ENCODE measurements around the gene EFCAB5.
"Not testable (repeated sequence)": the region's sequence is repeated elsewhere in the genome, so short reads cannot be mapped to it uniquely, and the experiment has no call there.

Gene EFCAB5

DNA sequence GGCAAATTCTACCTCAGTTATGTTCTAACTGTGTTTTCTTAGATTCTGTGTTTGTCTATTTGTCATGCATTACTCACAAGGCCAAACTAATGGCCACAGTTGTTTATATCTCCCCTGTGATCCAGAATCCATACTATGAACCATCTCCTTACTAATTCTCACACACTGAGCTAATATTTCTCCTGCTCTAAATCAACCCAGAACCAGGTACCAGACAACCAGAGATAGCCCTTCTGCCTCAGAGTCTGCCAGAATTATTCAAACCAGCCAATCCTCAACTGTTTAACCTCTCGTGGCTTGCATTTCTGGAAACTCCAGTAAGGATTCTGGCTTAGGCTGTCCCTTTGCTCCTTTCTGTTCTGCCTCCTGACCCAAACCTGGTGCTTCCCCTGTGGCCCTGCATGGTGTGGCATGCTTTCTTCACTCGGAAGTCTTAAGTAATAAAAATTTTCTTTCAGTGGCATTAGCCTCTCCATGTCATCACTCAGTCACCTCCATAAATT lies 59.4 kb downstream of the EFCAB5 start:
- H3K79me2 ChIP-seq (ENCODE audit: insufficient read depth, low read depth) = no peaks in the 10 kb centered on the region
- no peaks in the 10 kb centered on the region for H4K20me1 ChIP-seq (ENCODE audit: insufficient read depth)
- H2AFZ ChIP-seq (ENCODE audit: low read depth) = peak overlapping the region; percentile 3; the same call in 1 of the 2 replicates
- no peaks in the 10 kb centered on the region for H3K36me3 ChIP-seq (ENCODE audit: insufficient read depth)
- no peaks in the 10 kb centered on the region for H3K27me3 ChIP-seq (ENCODE audit: insufficient read depth, low read depth)
- H3K4me3 ChIP-seq (IDR thresholded peaks at IDR 0.05; ENCODE audit: insufficient read depth, low read depth, low read length) = no peak overlapping the region
- peak overlapping the region; percentile 6; the same call in 1 of the 2 replicates for H3K4me2 ChIP-seq
- no peak overlapping the region for H3K9ac ChIP-seq
- H3K27ac ChIP-seq = no peak overlapping the region
- TF ChIP-seq, protein P1, sequence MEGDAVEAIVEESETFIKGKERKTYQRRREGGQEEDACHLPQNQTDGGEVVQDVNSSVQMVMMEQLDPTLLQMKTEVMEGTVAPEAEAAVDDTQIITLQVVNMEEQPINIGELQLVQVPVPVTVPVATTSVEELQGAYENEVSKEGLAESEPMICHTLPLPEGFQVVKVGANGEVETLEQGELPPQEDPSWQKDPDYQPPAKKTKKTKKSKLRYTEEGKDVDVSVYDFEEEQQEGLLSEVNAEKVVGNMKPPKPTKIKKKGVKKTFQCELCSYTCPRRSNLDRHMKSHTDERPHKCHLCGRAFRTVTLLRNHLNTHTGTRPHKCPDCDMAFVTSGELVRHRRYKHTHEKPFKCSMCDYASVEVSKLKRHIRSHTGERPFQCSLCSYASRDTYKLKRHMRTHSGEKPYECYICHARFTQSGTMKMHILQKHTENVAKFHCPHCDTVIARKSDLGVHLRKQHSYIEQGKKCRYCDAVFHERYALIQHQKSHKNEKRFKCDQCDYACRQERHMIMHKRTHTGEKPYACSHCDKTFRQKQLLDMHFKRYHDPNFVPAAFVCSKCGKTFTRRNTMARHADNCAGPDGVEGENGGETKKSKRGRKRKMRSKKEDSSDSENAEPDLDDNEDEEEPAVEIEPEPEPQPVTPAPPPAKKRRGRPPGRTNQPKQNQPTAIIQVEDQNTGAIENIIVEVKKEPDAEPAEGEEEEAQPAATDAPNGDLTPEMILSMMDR (conservative IDR thresholded peaks at IDR 0.05; ENCODE audit: low read depth, low read length) = no peak
- no peaks in the 10 kb centered on the region for H3K4me1 ChIP-seq (ENCODE audit: low read depth, poor library complexity, severe bottlenecking)

DNA sequence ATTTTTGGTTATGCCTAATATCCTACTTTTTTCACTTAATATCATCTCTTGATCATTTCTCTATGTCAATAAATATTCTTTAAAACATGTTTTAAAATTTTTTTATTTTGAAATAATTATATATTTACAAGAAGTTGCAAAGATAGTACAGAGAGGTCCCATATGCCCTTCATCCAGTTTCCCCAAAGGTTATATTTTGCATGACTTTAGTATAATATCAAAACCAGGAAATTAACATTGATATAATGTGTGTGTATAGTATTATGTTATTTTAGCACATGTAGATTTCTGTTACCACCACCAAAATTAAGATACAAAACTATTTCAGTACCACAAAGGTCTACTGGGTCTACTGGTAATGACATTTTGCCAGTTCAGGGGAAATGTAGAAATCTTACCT lies 60.7 kb downstream of the EFCAB5 start:
- no peaks in the 10 kb centered on the region for H4K20me1 ChIP-seq (ENCODE audit: insufficient read depth)
- no peak overlapping the region for H3K9ac ChIP-seq
- H3K4me1 ChIP-seq (ENCODE audit: low read depth, poor library complexity, severe bottlenecking) = no peaks in the 10 kb centered on the region
- no peak overlapping the region for H2AFZ ChIP-seq (ENCODE audit: low read depth)
- no peaks in the 10 kb centered on the region for H3K27me3 ChIP-seq (ENCODE audit: insufficient read depth, low read depth)
- H3K79me2 ChIP-seq (ENCODE audit: insufficient read depth, low read depth) = no peaks in the 10 kb centered on the region
- no peak overlapping the region for H3K4me2 ChIP-seq
- no peak overlapping the region for H3K27ac ChIP-seq
- TF ChIP-seq, protein P1 (conservative IDR thresholded peaks at IDR 0.05; ENCODE audit: low read depth, low read length) = no peak
- no peaks in the 10 kb centered on the region for H3K36me3 ChIP-seq (ENCODE audit: insufficient read depth)
- no peak overlapping the region for H3K4me3 ChIP-seq (IDR thresholded peaks at IDR 0.05; ENCODE audit: insufficient read depth, low read depth, low read length)

DNA sequence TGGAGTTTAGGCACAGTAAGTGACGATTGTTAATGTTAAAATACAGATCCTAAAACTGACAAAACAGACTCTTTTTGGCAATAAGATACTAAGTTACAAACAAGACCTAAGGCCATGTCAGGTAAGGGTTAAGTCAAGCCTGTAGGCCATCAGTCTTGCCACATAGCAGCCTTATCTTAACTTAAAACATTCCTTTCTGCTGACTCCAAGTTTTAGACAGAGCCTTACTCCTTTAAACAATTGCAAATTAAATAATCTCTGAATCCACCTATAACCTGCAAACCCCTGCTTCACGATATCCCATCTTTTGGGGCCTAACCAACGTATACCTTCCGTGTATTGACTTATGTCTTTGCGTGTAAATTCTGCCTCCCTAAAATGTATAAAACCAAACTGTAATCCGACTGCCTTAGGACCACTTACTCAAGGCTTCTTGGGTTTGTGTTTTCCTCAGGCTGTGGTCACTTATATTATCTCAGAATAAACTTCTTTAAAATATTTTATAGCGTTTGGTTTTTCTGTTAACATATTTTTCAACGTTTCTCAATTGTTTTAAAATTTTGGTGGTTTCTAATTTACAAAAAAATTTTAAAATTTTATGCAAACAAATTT lies 64.4 kb downstream of the EFCAB5 start:
- no peak overlapping the region for H3K4me3 ChIP-seq (IDR thresholded peaks at IDR 0.05; ENCODE audit: insufficient read depth, low read depth, low read length)
- H2AFZ ChIP-seq (ENCODE audit: low read depth) = no peak overlapping the region
- no peak overlapping the region for H3K4me2 ChIP-seq
- no peak overlapping the region for H3K27ac ChIP-seq
- H3K79me2 ChIP-seq (ENCODE audit: insufficient read depth, low read depth) = no peaks in the 10 kb centered on the region
- no peaks in the 10 kb centered on the region for H3K36me3 ChIP-seq (ENCODE audit: insufficient read depth)
- no peaks in the 10 kb centered on the region for H4K20me1 ChIP-seq (ENCODE audit: insufficient read depth)
- no peaks in the 10 kb centered on the region for H3K4me1 ChIP-seq (ENCODE audit: low read depth, poor library complexity, severe bottlenecking)
- H3K27me3 ChIP-seq (ENCODE audit: insufficient read depth, low read depth) = no peaks in the 10 kb centered on the region
- H3K9ac ChIP-seq = no peak overlapping the region
- TF ChIP-seq, protein P1 (conservative IDR thresholded peaks at IDR 0.05; ENCODE audit: low read depth, low read length) = no peak

DNA sequence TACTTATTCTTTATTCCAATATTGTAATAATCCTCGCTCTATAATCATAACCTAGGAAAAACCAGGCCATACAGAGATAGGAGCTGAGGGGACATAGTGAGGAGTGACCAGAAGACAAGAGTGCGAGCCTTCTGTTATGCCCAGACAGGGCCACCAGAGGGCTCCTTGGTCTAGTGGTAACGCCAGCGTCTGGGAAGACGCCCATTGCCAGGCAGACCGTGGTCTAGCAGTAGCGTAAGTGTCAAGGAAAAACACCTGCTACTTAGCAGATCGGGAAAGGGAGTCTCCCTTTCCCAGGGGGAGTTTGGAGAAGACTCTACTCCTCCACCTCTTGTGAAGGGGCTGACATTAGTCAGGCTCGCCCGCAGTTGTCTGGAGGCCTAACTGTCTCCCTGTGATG lies 70.5 kb downstream of the EFCAB5 start:
- H4K20me1 ChIP-seq (ENCODE audit: insufficient read depth); H3K4me2 ChIP-seq: not testable (repeated sequence)

DNA sequence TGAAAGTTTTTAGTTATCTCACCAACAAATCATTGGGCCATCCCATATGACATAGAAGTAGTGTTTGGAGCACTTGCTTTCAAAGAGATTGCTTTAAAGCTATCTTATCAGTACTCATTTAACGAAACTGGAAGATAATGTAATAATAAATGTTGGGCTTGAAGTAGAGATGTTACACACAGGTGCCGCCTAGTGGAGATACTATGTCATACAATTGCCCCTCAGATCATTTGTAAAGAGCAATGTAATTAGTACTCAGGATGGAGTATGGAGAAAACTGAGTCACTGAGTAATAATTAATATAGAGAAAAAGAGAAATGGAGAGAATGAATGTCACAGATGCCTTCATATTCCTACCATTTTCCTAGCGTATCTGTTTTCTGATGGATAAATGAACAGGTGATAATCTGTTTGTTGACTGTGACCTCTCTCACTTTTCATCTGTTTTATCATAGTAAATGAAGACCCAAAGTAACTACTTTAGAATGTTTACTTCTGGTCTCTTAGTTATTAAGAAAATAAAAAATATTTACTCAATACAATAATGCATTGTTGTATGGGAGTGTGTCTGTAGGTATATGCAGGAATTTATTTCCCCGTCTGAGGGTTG lies 80.4 kb downstream of the EFCAB5 start:
- no peak overlapping the region for H3K4me2 ChIP-seq
- H3K27me3 ChIP-seq (ENCODE audit: insufficient read depth, low read depth) = no peaks in the 10 kb centered on the region

More for the DNA sequence above, 70.5 kb downstream of the EFCAB5 start:
- H3K36me3 ChIP-seq (ENCODE audit: insufficient read depth); H3K9ac ChIP-seq; H2AFZ ChIP-seq (ENCODE audit: low read depth); H3K27ac ChIP-seq; H3K27me3 ChIP-seq (ENCODE audit: insufficient read depth, low read depth); H3K4me3 ChIP-seq (IDR thresholded peaks at IDR 0.05; ENCODE audit: insufficient read depth, low read depth, low read length); H3K4me1 ChIP-seq (ENCODE audit: low read depth, poor library complexity, severe bottlenecking); H3K79me2 ChIP-seq (ENCODE audit: insufficient read depth, low read depth): not testable (repeated sequence)

DNA sequence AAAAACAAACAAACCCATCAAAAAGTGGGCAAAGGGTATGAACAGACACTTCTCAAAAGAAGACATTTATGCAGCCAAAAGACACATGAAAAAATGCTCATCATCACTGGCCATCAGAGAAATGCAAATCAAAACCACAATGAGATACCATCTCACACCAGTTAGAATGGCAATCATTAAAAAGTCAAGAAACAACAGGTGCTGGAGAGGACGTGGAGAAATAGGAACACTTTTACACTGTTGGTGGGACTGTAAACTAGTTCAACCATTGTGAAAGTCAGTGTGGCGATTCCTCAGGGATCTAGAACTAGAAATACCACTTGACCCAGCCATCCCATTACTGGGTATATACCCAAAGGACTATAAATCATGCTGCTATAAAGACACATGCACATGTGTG lies 83.9 kb downstream of the EFCAB5 start:
- H2AFZ ChIP-seq (ENCODE audit: low read depth); H3K4me2 ChIP-seq; H4K20me1 ChIP-seq (ENCODE audit: insufficient read depth); H3K27ac ChIP-seq; H3K9ac ChIP-seq; H3K27me3 ChIP-seq (ENCODE audit: insufficient read depth, low read depth); H3K79me2 ChIP-seq (ENCODE audit: insufficient read depth, low read depth); H3K4me1 ChIP-seq (ENCODE audit: low read depth, poor library complexity, severe bottlenecking); H3K36me3 ChIP-seq (ENCODE audit: insufficient read depth); H3K4me3 ChIP-seq (IDR thresholded peaks at IDR 0.05; ENCODE audit: insufficient read depth, low read depth, low read length): not testable (repeated sequence)

More for the DNA sequence above, 80.4 kb downstream of the EFCAB5 start:
- TF ChIP-seq, protein P1 (conservative IDR thresholded peaks at IDR 0.05; ENCODE audit: low read depth, low read length) = peak; percentile 95
- Histone ChIP-seq H3K79me2 (ENCODE audit: insufficient read depth, low read depth) (no peaks in the 10 kb centered on the region), H3K9ac (no peak overlapping the region), H3K36me3 (ENCODE audit: insufficient read depth) (no peaks in the 10 kb centered on the region), H2AFZ (ENCODE audit: low read depth) (no peak overlapping the region), H3K27ac (no peak overlapping the region), H3K4me3 (IDR thresholded peaks at IDR 0.05; ENCODE audit: insufficient read depth, low read depth, low read length) (no peak overlapping the region), H4K20me1 (ENCODE audit: insufficient read depth) (no peaks in the 10 kb centered on the region), H3K4me1 (ENCODE audit: low read depth, poor library complexity, severe bottlenecking) (no peaks in the 10 kb centered on the region)
